Measurements from ENCODE around the gene CATSPER1. TPM values are rescaled to one million over a fixed set of nuclear protein-coding genes. Genes with fewer than 3 reads are reported as not detected.
A peak's percentile ranks its signal among the peaks of the same experiment; 100 is the strongest.
"Not testable (repeated sequence)": the region's sequence is repeated elsewhere in the genome, so short reads cannot be mapped to it uniquely, and the experiment has no call there.

Gene CATSPER1
- total RNA-seq, 1 experiment from 2014 or later = 0.24 TPM

DNA sequence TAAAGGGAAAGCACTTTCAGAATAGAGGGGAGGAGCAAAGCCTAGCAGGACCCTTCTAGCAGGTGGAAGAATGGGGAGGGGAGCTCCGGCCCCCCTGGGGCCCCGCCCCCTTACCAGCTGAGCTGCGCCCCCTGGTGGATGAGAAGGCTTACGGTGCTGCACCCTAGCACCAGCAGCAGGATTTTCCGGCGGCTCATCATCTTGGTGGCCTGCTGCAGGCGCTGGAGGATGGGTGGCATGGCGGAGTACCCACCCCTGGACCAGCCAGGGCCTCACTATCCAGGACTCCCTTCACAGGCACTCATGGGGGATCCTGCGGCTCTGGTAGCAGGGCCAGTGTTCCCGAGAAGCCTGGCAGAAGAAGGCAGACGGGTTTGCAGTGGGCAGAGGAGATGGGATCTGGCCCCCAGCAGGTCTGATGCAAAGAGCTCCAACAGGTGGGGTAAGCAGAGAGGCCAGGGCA, 18.9 kb upstream of the CATSPER1 start:
- H3K36me3 ChIP-seq = no peaks in the 10 kb centered on the region
- peaks cover 5% of the 10 kb centered on the region; the same call in 1 of the 2 replicates for H3K27me3 ChIP-seq
- no peak overlapping the region for H3K27ac ChIP-seq
- H3K4me1 ChIP-seq = peaks cover 5% of the 10 kb centered on the region; the same call in 1 of the 2 replicates
- peak; percentile 85 to 93 for DNase-seq
- H3K9me3 ChIP-seq (replicated peaks) = no peaks in the 10 kb centered on the region
- no peak overlapping the region for H3K4me3 ChIP-seq

GRCh38 chr11:66044757-66045156, 18.5 kb upstream of the CATSPER1 start:
- H3K36me3 ChIP-seq = no peaks in the 10 kb centered on the region
- no peak overlapping the region for H3K4me3 ChIP-seq
- peaks cover 5% of the 10 kb centered on the region; the same call in 1 of the 2 replicates for H3K27me3 ChIP-seq
- H3K4me1 ChIP-seq = peaks cover 5% of the 10 kb centered on the region; the same call in 1 of the 2 replicates
- no peak overlapping the region for H3K27ac ChIP-seq
- H3K9me3 ChIP-seq (replicated peaks) = no peaks in the 10 kb centered on the region
- DNase-seq = no peak

GRCh38 chr11:66042996-66043906, 17.0 kb upstream of the CATSPER1 start:
- peaks cover 5% of the 10 kb centered on the region; the same call in 1 of the 2 replicates for H3K27me3 ChIP-seq
- H3K27ac ChIP-seq = no peak overlapping the region
- no peaks in the 10 kb centered on the region for H3K36me3 ChIP-seq
- peaks cover 5% of the 10 kb centered on the region; the same call in 1 of the 2 replicates for H3K4me1 ChIP-seq
- DNase-seq = no peak
- no peak overlapping the region for H3K4me3 ChIP-seq
- no peaks in the 10 kb centered on the region for H3K9me3 ChIP-seq (replicated peaks)

GRCh38 chr11:66042227-66042995, 16.1 kb upstream of the CATSPER1 start:
- Histone ChIP-seq H3K9me3 (replicated peaks) (no peaks in the 10 kb centered on the region), H3K4me3 (no peak overlapping the region), H3K27me3 (peaks cover 5% of the 10 kb centered on the region; the same call in 1 of the 2 replicates), H3K4me1 (peaks cover 5% of the 10 kb centered on the region; the same call in 1 of the 2 replicates), H3K36me3 (no peaks in the 10 kb centered on the region), H3K27ac (no peak overlapping the region)
- no peak for DNase-seq

DNA sequence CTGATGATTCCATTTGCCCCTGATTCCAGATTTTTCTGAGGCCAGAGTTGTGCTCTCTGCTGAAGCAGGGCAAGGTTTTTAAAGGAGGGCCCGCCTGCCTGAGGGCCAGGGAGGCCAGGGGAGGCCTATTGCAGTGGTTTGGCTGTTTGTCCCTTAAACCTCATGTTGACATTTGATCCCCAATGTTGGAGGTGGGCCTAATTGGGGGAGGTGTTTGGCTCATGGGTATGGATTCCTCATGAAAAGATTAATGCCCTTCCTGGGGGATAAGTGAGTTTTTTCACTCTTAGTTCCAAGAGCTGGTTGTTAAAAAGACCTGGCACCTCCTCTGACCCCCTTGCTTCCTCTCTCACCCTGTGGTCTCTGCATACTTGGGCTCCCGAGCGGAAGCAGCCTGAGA, 13.5 kb upstream of the CATSPER1 start:
- no peak for DNase-seq
- no peaks in the 10 kb centered on the region for H3K9me3 ChIP-seq (replicated peaks)
- no peaks in the 10 kb centered on the region for H3K36me3 ChIP-seq
- no peak overlapping the region for H3K27ac ChIP-seq
- no peaks in the 10 kb centered on the region for H3K27me3 ChIP-seq
- H3K4me1 ChIP-seq = no peaks in the 10 kb centered on the region; the same call in 1 of the 2 replicates
- H3K4me3 ChIP-seq = no peak overlapping the region

- Histone ChIP-seq H3K4me3 (no peak overlapping the region), H3K9me3 (replicated peaks) (no peaks in the 10 kb centered on the region), H3K4me1 (no peaks in the 10 kb centered on the region; the same call in 1 of the 2 replicates), H3K27me3 (no peaks in the 10 kb centered on the region), H3K27ac (no peak overlapping the region), H3K36me3 (no peaks in the 10 kb centered on the region)
- no peak for DNase-seq
Observed at GRCh38 chr11:66037327-66037726, 11.0 kb upstream of the CATSPER1 start.

DNA sequence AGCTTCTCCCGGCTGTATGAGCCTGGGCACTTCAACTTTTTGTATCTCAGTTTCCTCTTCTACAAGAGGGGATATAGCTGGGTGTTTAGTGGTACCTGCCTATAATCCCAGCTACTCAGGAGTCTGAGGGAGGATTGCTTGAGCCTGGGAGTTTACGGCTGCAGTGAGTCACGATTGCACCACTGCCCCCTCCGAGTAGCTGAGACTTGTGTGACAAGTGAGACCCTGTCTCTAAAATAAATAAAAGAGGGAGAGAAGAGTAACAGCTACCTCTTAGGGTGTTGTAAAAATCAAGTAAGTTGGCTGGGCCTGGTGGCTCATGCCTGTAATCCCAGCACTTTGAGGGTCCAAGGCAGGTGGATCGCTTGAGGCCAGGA, 10.0 kb upstream of the CATSPER1 start:
- no peaks in the 10 kb centered on the region; the same call in 1 of the 2 replicates for H3K4me1 ChIP-seq
- DNase-seq = no peak
- H3K36me3 ChIP-seq = no peaks in the 10 kb centered on the region
- H3K4me3 ChIP-seq = no peak overlapping the region
- H3K27me3 ChIP-seq = no peaks in the 10 kb centered on the region; the same call in 1 of the 2 replicates
- H3K27ac ChIP-seq = no peak overlapping the region
- H3K9me3 ChIP-seq (replicated peaks) = no peaks in the 10 kb centered on the region

- H3K9me3 ChIP-seq (replicated peaks) = no peaks in the 10 kb centered on the region
- no peak overlapping the region for H3K27ac ChIP-seq
- no peaks in the 10 kb centered on the region; the same call in 1 of the 2 replicates for H3K27me3 ChIP-seq
- no peak for DNase-seq
- no peaks in the 10 kb centered on the region; the same call in 1 of the 2 replicates for H3K4me1 ChIP-seq
- no peaks in the 10 kb centered on the region for H3K36me3 ChIP-seq
- H3K4me3 ChIP-seq = no peak overlapping the region
Observed at GRCh38 chr11:66035653-66036333, 9.5 kb upstream of the CATSPER1 start.

DNA sequence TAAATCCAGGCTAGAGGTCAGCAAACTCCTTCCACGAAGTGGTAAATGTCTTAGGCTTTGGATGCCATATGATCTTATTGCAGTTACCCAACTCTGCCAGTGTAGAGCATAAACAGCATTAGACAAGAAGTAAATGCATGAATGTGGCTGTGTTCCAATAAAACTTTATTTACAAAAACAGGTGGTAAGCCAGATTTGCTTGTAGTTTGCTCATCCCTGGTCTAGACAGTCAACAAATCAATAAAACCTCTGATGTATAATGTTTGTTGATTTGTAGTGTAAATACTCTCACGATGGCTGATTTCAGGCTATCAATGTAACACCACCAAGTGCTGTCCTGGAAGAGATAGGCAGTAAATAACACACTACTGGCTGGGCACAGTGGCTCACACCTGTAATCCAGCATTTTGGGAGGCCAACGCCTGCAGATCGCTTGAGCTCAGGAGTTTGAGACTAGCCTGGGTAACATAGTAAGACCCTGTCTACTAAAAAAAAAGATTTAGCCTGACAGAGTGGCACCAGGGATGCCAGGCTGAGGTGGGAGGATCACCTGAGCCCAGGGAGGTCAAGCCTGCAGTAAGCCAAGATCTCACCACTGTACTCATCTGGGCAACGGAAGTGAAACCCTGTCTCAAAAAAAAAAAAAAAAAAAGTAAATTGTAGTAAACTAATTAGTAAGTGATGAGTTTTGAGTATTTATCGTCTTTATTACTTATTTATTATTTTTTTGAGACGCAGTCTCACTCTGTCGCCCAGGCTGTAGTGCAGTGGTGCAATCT, 6.9 kb upstream of the CATSPER1 start:
- no peak overlapping the region for H3K27ac ChIP-seq
- no peak for DNase-seq
- H3K9me3 ChIP-seq (replicated peaks) = no peaks in the 10 kb centered on the region
- no peaks in the 10 kb centered on the region; the same call in 1 of the 2 replicates for H3K27me3 ChIP-seq
- H3K4me3 ChIP-seq = no peak overlapping the region
- H3K36me3 ChIP-seq = no peaks in the 10 kb centered on the region
- no peaks in the 10 kb centered on the region for H3K4me1 ChIP-seq

DNA sequence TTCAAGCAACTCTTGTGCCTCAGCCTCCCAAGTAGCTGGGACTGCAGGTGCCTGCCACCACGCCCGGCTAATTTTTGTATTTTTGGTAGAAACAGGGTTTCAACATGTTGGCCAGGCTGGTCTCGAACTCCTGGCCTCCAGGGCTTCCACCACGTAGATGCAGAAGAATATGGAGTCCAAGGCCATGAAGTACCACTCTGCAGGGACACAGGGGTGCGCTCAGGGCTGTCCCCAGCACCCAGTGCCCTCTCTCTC, 3.2 kb downstream of the CATSPER1 start:
- not testable (repeated sequence) for H3K36me3 ChIP-seq, H3K4me3 ChIP-seq

GRCh38 chr11:66022401-66023185, 3.7 kb downstream of the CATSPER1 start:
- Histone ChIP-seq H3K36me3 (no peaks in the 10 kb centered on the region), H3K9me3 (replicated peaks) (no peaks in the 10 kb centered on the region)
- peak; percentile 72 to 86 for DNase-seq

More for the DNA sequence above, 3.2 kb downstream of the CATSPER1 start:
- H3K27ac ChIP-seq; H3K27me3 ChIP-seq; DNase-seq; H3K9me3 ChIP-seq (replicated peaks); H3K4me1 ChIP-seq: not testable (repeated sequence)

GRCh38 chr11:66020618-66021357, 5.5 kb downstream of the CATSPER1 start:
- DNase-seq = peak; percentile 82 to 84
- H3K4me1 ChIP-seq = peaks cover 13% of the 10 kb centered on the region
- H3K27ac ChIP-seq = no peak overlapping the region
- H3K9me3 ChIP-seq (replicated peaks) = no peaks in the 10 kb centered on the region
- H3K27me3 ChIP-seq = no peaks in the 10 kb centered on the region
- no peak overlapping the region for H3K4me3 ChIP-seq
- H3K36me3 ChIP-seq = no peaks in the 10 kb centered on the region

More at GRCh38 chr11:66022401-66023185, 3.7 kb downstream of the CATSPER1 start:
- H3K4me3 ChIP-seq = no peak overlapping the region
- no peak overlapping the region for H3K27ac ChIP-seq
- no peaks in the 10 kb centered on the region for H3K27me3 ChIP-seq
- peaks cover 9% of the 10 kb centered on the region for H3K4me1 ChIP-seq

- Histone ChIP-seq H3K27ac (no peak overlapping the region), H3K36me3 (no peaks in the 10 kb centered on the region), H3K27me3 (no peaks in the 10 kb centered on the region)
Observed at GRCh38 chr11:66020212-66020611, 6.1 kb downstream of the CATSPER1 start.

More at GRCh38 chr11:66020212-66020611, 6.1 kb downstream of the CATSPER1 start:
- no peak for DNase-seq
- H3K4me1 ChIP-seq = peaks cover 18% of the 10 kb centered on the region
- no peak overlapping the region for H3K4me3 ChIP-seq
- no peaks in the 10 kb centered on the region for H3K9me3 ChIP-seq (replicated peaks)

Data from SJCRH30 (cell line).